HG03457 (cell line): ENCODE measurements around the gene CEP85L.
A peak's percentile ranks its signal among the peaks of the same experiment; 100 is the strongest.

Experiments used
- ATAC-seq: cut with Tn5 transposase; IDR thresholded peaks from one replicate; pipeline ENCODE4 v1.9.1; 2021; ENCODE audit warnings: moderate number of reproducible peaks; ENCODE audit not compliant: unreplicated experiment

CEP85L gene

DNA sequence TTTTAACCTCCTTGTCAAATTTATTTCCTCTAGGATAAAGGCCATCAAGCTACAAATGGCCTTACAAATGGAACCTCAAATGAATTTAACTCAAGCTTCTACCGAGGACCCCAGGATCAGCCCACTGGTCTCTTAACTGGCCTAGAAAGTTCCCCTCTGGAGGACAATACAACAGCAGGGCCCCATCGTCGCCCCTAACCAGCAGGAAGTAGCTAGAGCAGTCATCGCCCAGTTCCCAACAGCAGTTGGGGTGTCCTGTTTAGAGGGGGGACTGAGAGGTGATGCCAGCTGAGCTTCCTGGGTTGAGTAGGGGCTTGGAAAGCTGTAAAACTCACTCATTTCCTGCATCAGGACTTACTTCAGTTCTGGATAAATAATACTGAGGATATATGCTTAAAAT is 25.6 kb downstream of the CEP85L start:
- ATAC-seq = no peak

DNA sequence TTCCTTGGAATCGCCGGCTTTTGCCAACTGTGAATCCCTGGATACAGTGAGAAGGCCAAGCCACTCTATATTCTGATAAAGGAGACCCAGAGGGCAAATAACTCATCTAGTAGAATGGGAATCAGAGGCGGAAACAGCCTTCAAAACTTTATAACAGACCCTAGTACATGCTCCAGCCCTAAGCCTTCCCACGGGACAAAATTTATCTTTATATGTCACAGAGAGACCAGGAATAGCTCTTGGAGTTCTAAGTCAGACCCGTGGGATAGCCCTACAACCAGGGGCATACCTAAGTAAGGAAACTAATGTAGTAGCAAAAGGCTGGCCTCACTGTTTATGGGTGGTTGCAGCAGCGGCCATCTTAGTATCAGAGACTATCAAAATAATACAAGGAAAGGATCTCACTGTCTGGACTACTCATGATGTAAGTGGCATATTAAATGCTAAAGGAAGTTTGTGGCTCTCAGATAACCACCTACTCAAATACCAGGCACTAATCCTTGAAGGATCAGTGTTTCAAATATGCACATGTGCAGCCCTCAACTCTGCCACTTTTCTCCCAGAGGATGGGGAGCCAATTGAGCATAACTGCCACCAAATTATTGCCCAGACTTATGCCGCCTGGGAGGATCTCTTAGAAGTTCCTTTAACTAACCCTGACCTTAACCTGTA is 29.5 kb downstream of the CEP85L start:
- ATAC-seq = no peak

DNA sequence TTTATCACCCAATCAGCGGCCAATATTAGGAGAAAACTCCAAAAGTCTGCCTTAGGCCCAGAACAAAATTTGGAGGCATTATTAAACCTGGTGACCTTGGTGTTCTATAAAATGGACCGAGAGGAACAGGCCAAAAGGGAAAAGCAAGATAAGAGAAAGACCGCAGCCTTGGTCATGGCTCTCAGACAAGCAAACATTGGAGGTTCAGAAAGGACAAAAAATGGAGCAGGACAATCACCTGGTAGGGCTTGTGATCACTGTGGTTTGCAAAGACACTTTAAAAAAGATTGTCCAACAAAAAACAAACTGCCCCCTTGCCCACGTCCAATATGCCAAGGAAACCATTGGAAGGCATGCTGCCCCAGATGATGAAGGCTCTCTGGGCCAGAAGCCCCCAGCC is 31.2 kb downstream of the CEP85L start:
- ATAC-seq = no peak

DNA sequence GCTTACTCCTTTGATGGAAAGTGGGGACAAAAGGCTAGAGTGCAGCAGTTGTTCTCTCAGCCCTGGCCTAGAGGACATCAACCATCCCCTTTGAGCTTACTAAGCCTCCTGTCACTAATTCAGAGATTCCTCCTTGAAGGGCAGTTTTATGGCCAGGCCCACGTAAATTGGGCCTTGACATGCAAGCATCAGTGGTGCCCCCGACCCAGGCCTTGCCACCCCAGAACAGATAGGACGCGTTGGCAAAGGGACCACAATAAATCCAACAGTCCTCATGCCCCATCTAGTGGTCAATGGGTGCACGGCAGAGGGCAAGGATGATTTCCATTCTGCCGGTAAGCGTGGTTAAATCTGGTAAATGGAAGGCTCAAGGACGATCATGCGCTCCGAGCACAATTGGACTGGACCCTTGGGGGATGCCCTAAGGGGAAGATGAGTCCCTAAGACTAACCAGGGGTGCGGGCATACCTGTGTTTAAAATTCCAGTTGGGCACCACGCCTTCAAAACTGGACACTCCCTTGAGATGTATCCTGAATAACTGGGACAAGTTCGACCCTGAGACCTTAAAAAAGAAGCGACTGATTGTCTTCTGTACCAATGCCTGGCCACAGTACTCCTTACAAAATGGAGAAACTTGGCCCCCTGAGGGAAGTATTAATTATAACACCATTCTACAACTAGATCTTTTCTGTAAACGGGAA is 32.6 kb downstream of the CEP85L start:
- peak; percentile 76 for ATAC-seq

DNA sequence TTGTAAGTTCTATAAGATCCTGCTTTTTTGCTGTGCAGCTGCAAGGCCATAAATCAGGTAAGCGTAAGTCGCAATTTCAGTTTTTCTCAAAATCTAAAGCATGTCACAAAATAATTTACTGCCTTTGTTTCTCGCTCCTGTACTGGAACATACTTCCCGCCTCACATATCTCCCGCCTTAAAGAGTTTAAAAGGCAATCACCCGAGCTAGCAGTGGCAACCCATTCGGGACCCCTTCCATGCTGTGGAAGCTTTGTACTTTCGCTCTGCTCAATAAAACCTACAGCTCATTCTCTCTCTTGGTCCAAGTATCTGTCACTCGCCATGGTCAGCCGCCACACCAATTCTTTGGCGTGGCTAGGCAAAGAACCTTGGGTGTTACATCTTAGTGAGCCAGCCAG is 34.0 kb downstream of the CEP85L start:
- ATAC-seq = no peak

DNA sequence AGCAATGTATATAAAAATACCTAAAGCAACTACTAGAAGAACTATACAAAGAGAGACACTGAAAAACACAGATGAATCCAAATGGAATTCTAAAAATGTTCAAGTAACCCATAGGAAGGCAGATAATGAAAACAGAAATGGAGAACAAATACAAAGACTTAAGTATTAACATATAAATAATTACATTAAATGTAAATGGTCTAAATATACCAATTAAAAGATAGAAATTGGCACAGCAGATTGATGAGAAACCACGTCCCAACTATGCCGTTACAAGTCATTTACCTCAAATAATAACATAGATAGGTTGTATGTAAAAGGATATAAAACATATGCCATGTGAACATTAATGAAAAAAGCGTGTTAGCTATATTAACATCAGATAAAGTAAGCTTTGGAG is 40.1 kb downstream of the CEP85L start:
- no peak for ATAC-seq

DNA sequence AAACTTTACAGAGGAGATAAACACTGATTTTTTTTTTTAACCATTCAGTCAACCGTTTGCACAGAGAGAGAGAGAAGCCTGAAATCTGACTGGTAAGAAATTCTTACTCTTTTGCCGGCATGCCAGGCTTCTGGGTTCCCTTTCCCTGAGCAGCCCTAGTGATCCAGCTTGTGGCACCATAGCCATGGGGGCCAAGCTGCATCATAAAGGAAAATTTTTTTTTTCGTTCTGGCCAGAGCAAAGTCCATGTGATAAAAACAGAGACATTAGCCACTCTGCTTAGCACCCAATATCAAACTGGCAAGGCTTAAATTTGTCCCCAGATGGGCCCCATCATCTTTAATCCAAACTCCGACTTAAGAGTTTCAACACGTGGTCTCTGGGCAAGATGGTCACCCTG is 44.5 kb downstream of the CEP85L start:
- ATAC-seq = no peak

DNA sequence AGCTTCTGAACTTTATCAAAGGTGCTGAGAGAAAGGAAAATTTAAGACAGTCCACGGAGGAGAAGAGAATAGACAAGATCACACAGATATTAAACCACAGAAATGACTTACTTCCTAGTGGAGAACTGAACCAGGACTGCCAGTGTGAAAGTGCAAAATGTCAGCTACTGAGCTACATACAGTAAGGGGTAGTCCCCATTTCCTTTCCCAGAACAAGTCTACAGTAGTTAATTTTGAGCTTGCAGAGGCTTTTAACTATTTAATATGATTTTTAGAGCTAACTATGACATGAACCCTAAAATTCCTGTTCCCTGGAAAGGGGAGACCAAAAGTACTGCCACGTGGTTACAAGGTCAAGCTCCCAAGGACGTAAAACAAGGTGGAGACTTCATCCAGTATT is 45.1 kb downstream of the CEP85L start:
- no peak for ATAC-seq

DNA sequence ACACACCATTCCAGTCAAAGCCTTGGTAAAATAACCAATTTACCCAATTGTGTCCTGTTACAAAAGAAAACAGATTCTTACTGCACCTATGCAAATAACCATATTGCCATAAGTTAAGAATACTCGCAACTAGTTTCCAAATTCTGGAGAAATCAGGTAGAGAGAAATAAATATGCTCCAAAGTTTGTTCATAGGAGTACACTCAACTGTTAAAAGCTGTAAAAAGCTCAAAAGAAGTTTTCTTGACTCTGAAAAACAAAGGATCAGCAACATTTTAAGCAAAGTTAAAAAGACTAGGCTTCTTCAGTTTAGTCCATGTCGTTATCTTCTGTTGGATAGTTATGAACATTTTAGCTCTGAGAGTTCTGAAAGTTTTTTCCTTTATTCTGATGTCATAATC is 48.0 kb downstream of the CEP85L start:
- no peak for ATAC-seq

DNA sequence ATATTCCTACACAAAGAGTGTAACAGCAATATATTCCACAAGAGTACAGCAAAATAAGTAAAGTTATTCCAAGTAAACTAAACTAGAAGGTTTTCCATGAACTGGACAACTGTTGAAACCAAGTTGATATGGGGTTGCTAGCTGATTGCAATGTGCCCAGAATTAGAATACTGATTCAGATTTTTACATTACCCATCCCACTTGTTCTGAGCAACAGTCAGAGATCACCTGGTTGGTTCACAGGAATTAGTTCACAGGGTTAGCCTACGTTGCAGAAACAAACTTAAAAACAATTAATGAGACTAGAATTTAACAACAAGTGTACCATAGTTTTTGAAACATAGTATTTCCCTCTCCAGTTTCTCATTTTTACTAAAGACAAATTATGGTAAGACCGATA is 49.1 kb downstream of the CEP85L start:
- no peak for ATAC-seq

DNA sequence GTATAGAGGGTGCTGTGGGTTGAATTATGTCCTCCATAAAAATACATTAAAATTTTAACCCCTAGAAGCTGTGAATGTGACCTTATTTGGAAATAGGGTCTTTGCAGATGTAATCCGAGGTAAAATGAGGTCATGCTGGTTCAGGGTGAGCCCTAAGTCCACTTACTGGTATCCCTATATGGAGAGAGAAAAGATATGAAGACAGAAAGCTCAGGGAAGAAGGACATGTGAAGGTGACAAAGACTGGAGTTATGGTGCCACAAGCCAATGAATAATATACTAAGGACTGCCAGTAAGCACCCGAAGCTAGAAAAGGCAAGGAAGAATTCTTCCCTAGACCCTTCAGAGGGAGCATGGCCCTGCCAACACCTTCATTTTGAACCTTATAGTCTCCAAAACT is 53.1 kb downstream of the CEP85L start:
- ATAC-seq = no peak

DNA sequence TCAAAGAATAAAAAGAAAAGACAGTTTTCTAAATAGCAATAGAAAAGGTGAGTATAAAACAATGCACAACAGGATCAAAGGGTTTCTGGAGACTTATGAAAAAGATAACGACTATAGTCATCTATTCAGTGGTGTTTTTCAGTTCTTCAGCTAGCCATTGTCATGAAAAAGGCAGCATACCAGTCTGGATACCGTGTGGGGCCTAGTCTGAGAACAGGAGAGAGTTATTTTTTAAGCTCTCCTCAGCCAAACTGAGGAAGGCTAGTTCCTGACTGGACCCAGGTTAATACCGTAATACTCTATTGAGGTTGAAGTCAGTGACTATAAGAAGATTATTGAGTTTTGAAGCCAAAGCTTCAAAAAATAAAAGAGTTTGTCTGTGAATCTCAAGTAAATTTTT is 53.8 kb downstream of the CEP85L start:
- ATAC-seq = no peak

DNA sequence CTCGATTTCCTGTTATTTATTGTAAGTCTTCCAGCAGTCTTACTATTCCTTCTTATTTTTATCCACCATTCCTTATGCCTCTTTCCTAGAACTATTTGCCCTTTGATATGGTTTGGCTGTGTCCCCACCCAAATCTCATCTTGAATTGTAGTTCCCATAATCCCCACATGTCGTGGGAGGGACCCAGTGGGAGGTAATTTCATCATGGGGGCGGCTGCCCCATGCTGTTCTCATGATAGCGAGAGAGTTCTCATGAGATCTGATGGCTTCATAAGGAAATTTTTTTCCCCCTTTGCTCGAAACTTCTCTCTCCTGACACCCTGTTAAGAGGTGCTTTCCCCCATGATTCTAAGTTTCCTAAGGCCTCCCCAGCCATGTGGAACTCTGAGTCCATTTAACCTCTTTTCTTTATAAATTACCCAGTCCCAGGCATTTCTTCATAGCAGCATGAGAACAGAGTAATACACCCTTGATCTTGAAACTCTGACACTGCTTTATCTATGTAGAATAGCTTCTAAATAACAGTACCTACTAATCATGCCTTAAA is 54.5 kb downstream of the CEP85L start:
- ATAC-seq = no peak

DNA sequence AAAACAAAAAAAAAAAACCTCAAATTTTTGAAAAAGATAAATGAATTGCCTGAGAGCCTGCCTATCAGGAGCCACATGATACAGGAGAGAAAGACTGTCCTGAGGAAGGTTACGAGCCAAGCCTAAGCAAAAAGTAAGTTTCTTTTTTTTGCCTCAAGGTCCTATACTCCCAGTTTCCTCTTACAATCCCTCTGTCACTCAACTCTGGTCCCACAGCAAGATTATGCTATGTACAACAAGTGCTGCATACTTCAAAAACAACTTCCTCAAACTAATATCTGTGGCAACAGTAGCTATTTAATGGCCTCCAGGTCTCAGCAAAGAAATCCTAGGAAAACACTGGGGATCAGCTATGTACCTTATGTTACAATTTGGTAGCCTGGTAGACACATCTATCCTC is 56.5 kb downstream of the CEP85L start:
- no peak for ATAC-seq

DNA sequence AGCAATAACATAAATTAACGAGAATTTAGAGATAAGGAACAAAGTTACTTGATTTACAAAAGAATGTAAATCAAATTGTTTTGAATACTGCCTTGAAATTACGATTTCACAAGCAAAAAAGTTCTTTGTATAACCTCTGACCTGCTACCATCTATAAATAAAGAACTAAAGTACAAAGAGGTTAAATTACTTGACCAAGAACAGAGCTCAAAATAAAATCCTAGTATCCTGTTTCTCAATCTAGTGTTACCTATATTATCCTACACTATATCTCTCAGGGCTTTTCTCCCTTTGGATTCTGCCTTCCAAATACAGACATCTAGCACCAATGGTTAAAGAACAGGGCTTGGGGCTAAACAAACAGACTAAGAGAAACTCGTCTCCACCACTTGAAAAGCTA is 59.5 kb downstream of the CEP85L start:
- no peak for ATAC-seq

DNA sequence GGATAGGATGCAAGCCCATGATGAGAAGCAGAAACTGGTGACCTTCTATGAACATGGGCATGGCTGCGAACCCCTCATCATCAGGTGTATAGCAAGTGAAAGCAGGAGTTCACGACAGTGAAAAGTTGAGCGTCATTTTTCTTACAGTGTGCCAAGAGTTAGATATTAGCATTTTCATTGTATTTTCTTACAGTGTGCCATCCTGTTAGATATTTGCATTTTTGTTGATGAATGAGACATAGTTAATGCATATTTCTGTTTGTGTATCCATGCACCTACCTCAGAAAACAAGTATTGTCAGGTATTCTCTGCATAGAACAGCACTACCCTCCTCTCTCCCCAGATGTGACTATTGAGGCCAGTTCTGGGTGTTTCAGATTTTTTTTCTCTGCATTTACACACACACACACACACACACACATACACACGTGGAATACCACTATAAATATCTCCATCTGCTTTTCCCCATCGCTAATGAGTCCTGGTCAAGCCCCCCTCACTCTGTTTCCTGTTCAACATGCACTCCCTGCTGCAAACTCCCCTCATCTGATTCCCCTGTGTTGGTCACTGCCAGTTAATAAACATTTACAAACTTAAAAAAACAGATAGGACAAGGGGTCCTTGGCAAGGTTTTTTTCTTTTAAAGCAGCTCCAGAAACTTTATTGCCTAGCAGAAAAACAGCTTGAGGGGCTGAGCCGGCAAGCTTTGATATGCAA is 61.6 kb downstream of the CEP85L start:
- ATAC-seq = no peak

DNA sequence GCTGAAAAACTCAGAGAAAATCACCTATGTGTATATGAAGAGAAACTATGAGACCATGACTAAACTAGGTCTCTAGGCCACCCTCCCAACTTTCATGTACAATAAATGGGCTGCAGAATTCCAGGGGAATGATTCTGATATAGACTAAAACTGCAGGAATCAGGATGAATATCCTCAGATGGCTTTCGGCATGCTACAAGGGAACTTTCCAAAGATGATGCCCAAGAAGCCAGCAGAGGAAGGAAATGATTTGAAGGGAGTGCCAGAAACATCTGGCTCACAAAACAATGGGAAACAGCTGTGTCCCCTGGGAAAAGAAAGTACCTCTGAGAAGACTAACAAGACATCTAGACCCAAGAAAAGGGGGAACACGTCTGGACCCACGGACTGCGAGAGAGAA is 62.2 kb downstream of the CEP85L start:
- no peak for ATAC-seq

DNA sequence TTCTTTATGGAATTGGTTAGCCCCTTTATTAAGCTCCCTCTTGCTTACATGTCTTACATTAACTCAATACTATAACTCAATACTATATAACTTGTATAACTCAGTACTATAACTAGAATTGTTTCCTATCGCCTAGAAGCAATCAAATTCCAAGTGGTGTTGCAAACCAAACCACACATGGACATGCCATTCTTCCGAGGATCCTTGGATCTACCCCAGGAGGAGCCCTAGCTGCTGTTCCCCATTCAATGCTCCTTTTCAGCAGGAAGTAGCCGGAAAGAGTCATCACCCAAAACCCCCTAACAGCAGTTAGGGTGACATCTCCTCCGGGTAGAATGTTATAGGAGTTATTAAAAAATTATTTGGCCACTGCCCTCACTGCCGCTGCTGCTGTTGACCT is 62.8 kb downstream of the CEP85L start:
- ATAC-seq = no peak

DNA sequence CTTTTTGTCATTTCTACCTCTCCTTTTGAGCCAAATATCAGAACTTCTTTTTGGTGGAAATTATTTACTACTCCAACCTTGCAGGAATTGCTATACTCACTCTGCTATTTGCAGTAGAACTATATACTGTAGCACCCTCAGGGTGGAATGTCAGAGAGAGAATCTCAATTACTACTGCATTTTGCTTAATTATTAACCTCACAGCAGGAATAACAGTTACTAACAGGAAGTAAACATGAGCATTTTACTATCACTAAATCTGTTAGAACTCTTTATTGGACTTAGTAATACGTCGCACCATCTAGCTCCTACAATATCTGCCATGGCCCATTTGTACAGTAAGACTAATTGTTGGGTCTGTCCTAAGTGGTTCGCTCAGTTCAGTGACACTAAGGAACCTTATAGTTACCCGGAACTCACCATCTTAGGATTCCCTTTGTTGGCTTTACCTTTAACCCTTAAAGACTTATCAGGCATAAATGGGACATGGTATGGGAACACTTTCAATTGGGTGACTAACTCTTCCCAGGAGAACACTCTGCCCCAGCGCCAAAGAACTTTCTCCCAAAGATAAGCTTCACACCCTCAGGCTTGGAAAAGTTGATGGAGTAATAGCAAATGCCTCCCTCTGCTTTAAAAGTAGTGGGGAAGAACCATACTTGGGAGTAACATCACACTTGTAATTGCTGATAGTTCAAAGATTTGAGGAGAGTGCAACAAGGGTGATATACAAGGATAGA is 64.5 kb downstream of the CEP85L start:
- no peak for ATAC-seq

DNA sequence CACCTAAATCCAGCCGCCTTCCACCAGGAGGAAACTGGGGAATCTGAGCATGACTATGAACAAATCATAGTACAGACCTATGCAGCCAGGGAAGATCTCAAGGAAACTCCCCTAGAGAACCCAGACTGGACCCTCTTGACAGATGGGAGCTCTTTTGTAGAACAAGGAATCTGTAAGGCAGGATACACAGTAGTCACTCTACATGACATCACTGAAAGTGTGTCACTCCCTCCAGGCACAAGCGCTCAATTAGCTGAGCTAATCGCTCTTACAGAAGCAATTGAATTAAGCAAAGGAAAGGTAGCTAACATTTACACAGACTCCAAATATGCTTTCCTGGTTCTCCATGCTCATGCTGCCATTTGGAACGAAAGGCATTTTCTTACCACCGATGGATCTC is 66.5 kb downstream of the CEP85L start:
- no peak for ATAC-seq

DNA sequence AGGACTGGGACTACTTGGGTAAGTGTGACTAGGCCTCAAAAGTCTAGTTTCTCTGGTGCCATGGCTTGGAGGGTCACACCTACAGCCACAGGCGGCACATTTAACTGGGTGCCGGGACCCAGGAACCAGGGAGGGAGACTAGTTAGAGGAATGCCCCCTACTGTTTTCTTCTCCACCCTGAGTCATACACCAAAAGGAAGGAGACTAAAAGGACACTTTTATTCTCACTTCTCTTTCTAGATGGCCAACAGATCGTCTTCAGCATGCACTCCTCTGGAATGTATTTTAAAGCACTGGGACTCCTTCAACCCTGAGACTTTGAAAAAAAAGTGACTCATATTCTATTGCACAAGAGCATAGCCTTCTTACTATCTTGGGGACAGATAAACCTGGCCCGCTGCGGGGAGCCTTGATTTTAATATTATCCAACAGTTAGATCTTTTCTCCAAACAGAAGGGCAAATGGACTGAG is 69.9 kb downstream of the CEP85L start:
- no peak for ATAC-seq
